Prostate gland (tissue), 2 donors: ENCODE results near the gene CORO7. TPM values are rescaled to one million over a fixed set of nuclear protein-coding genes. Genes with fewer than 3 reads are reported as not detected.

ENCODE experiments used
- DNase-seq: peaks from one replicate; pipeline ENCODE4 v3.0.0-alpha.2; 2019; ENCODE audit warnings: low spot score
- H3K27ac ChIP-seq, 2 donors: fragments of 200-600 bp; sonication (generic); 2 replicates each; pipeline ENCODE4 v1.5.1; 2017 to 2019
- H3K27me3 ChIP-seq: fragments of 200-600 bp; sonication (generic); replicated peaks from 2 replicates; pipeline ENCODE4 v1.5.1; 2019; ENCODE audit not compliant: insufficient read depth
- H3K36me3 ChIP-seq, 2 donors: fragments of 200-600 bp; sonication (generic); 1 replicate in 1 of 2; 2 replicates in 1 of 2; pipeline versions ENCODE4 v1.5.1 to v1.8.1; 2017 to 2019
- H3K4me1 ChIP-seq: fragments of 200-600 bp; sonication (generic); replicated peaks from 2 replicates; pipeline ENCODE4 v1.5.1; 2019
- H3K4me3 ChIP-seq, 2 donors: fragments of 200-600 bp; sonication (generic); 2 replicates each; pipeline ENCODE4 v1.5.1; 2017 to 2019
- H3K9me3 ChIP-seq: fragments of 200-600 bp; sonication (generic); 2 replicates; pipeline ENCODE4 v1.5.1; 2017
- POLR2A ChIP-seq: fragments of 450-650 bp; IDR thresholded peaks from one replicate; pipeline ENCODE4 v1.6.1; 2016; ENCODE audit warnings: antibody characterized with exemption, mild to moderate bottlenecking
- POLR2AphosphoS5 ChIP-seq: sonication (generic); formaldehyde crosslinking; IDR thresholded peaks from one replicate; pipeline ENCODE4 v1.6.1; 2017; ENCODE audit warnings: antibody characterized with exemption
- whole genome bisulfite sequencing: methylation state at CpG from one replicate; pipeline ENCODE4 v1.1.5; 2018; 5-methylcytosine and 5-hydroxymethylcytosine counted together
- intact Hi-C: fragments of 100-400 bp; cut with DNase I; formaldehyde crosslinking; loops from one replicate; pipeline ENCODE4 v1.14.2; 2022
- total RNA-seq, 2 donors: library from RNA; depleted of rRNA; stranded (reverse); fragments of >200 nt; gene quantifications; one replicate each; pipeline ENCODE4 v1.1.0, GENCODE V29; 2016
- TF ChIP-seq, protein P1 (sequence below), 4 experiments: fragments of 200-600 bp in 2 of 4; fragments of 450-650 bp in 2 of 4; sonication (generic) in 2 of 4; IDR thresholded peaks; 1 replicate in 3 of 4; 2 replicates in 1 of 4; pipeline ENCODE4 v1.5.1; 2016 to 2019; ENCODE audit warnings: antibody characterized with exemption in 4 of 4, mild to moderate bottlenecking in 2 of 4, moderate library complexity in 2 of 4

Gene CORO7
- total RNA-seq, 2 donors from 2014 or later, result 24.1 to 122 TPM

DNA sequence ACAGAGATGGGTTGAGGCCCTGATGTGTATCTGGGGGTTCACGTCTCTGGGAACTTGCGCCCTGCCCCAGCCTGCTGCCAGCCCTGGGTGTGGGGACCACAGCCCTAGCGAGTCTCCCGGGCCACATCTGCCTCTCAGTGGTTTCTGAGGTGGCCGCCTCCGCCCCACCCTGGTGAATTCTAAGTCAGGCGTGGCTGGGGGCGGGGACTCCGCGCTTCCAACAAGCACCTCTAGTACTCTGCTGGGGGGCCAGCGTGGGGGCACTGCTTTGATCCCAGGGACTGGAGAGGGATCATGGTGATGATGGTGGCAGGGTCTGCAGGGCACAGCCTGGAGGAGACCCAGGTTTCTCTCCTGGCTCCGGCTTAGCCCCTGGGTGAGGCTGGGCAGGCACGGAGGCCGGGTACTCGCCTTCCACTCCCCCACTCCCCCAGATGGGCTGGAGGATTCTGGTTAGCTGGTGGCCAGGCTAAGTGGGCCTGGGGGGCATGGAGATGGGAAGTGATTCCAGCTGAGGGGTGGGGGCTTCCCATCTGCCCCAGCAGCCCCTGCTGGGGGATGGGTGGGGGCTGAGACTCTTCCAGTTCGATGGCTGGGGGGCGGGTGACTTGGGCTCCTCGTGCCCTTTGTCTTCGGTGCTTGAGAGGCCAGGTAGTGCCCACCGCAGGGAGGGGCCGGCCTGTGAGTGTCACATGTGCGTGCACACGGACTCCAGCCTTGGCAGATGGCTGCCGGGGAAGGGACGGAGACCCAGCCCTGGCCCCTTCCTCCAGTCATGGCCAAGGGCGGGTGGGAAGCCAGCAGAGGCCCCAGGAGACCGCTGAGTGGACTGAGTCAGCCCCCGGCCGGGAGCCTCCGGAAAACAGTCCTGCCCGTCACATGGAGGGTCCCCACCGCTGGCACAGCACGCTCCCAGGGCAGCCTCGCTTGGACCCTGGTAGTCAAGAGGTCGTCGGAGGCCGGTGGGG, 96.7 kb downstream of the CORO7 start:
- no peak overlapping the region for H3K4me3 ChIP-seq
- peaks cover 16% of the 10 kb centered on the region for H3K4me1 ChIP-seq
- TF ChIP-seq, protein P1, sequence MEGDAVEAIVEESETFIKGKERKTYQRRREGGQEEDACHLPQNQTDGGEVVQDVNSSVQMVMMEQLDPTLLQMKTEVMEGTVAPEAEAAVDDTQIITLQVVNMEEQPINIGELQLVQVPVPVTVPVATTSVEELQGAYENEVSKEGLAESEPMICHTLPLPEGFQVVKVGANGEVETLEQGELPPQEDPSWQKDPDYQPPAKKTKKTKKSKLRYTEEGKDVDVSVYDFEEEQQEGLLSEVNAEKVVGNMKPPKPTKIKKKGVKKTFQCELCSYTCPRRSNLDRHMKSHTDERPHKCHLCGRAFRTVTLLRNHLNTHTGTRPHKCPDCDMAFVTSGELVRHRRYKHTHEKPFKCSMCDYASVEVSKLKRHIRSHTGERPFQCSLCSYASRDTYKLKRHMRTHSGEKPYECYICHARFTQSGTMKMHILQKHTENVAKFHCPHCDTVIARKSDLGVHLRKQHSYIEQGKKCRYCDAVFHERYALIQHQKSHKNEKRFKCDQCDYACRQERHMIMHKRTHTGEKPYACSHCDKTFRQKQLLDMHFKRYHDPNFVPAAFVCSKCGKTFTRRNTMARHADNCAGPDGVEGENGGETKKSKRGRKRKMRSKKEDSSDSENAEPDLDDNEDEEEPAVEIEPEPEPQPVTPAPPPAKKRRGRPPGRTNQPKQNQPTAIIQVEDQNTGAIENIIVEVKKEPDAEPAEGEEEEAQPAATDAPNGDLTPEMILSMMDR (IDR thresholded peaks at IDR 0.05), result no peak
- TF ChIP-seq POLR2AphosphoS5, result no peak
- TF ChIP-seq POLR2A, result no peak
- H3K36me3 ChIP-seq, result no peaks in the 10 kb centered on the region
- no peak for DNase-seq
- no peaks in the 10 kb centered on the region for H3K27me3 ChIP-seq
- 36% methylated on average over 33 of the region's 37 CpGs for WGBS
- intact Hi-C loops, result loop anchor here (5.0 kb wide), 1 partner anchor 47 kb away; the partner anchor contains the start of gene TFAP4
- peak overlapping the region; percentile 81 to 86 for H3K27ac ChIP-seq
- H3K9me3 ChIP-seq, result no peaks in the 10 kb centered on the region

DNA sequence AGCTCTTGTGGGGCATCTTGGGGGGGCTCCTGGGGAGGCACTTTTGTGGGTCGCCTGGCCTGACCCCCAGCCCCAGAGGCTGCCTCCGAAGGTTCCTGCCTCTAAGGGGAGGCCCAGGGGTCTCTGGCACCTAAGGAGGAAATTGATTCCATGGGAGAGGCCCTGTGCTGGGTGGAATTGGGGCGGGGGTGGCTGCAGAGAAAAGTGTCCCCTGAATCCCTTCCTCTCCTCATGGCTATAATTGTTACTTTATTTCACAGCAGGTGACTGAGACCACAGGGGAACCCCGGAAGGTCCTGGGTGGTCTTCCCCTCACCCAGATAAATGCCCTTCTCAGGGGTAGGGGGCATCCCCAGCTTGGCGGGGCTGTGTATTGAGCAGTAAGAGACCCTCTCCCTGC, 97.4 kb downstream of the CORO7 start:
- Histone ChIP-seq H3K9me3 (no peaks in the 10 kb centered on the region), H3K27ac (peak overlapping the region; percentile 81 to 86), H3K4me3 (no peak overlapping the region), H3K27me3 (no peaks in the 10 kb centered on the region), H3K4me1 (peaks cover 16% of the 10 kb centered on the region), H3K36me3 (no peaks in the 10 kb centered on the region)
- no peak for DNase-seq
- TF ChIP-seq, protein P1 (IDR thresholded peaks at IDR 0.05), result no peak
- no peak for TF ChIP-seq POLR2AphosphoS5
- WGBS, result 74% methylated on average over 5 of the region's 5 CpGs
- intact Hi-C loops, result loop anchor here (5.0 kb wide), 1 partner anchor 47 kb away; the partner anchor contains the start of gene TFAP4

DNA sequence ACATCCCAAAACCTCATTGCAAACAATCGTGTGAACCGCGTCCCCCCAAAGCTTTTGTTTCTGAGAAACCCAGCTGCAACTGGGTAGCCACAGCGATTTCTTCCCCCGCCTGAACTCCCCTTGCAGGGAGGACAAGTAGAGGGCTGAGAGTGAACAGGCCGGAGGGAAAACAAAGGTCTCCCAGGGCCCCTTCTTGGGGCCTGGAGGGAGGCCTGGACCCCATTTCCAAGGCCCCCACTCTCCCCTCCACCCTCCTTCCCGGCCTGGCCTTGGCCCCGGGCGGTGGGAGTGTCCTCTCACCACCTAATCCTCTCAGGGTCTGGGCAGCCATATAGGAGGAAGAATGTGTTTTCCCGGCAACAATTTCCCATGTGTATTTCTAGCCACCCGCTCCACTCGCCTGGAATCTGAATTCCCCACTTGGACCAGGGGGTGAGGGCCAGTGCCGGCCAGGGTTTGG, 97.9 kb downstream of the CORO7 start:
- WGBS, result 60% methylated on average over 13 of the region's 13 CpGs

DNA sequence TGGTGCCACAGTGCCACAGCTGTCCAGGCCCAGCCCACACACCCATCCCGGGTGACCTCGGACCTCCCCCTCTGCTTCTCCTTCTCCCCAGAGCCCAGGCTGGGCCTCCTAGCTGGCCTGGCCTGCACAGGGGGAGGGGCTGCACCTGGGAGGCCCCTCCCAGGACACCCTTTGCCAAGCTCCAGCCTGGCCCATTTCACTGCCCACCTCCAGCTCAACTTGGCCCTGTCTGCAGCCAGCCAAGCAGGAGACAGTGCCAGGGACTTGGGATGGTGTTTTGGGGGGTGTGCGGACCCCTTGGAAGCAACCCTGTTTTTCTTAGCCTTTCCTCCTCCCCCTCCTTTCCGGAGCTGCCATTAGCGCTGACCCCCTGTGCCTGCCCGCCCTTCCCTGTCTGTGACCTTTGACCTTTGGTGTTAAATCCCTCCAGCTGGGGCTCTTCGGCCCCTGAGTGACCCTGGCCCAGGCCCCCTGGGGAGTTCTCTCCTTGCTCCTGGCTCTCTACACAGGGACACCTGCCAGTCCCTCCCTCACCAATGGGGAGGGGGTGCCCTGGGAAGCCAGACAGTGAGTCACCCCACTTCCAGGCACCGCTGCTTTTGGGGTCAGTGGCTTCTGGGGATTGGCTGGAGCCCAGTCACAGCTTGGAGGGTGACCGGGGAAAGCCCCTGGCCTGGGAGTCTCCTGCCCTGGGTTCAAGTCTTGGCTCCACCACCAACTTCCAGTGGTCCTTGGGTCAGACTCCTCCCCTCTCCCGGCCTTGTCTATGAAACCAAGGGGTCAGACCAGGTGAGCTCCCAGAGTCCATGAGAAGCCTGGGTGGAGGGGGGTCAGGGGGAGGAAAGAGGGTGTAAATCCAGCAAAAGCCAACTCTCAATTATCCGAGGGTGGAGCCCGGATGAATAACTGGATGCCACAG, 98.6 kb downstream of the CORO7 start:
- no peak for DNase-seq
- peak overlapping the region; percentile 81 to 86 for H3K27ac ChIP-seq
- H3K9me3 ChIP-seq, result no peaks in the 10 kb centered on the region
- no peaks in the 10 kb centered on the region for H3K36me3 ChIP-seq
- peaks cover 11% of the 10 kb centered on the region for H3K4me1 ChIP-seq
- intact Hi-C loops, result loop anchor here (5.0 kb wide), 1 partner anchor 45 kb away; the partner anchor contains the start of gene TFAP4
- H3K27me3 ChIP-seq, result no peaks in the 10 kb centered on the region
- TF ChIP-seq POLR2AphosphoS5, result no peak
- TF ChIP-seq, protein P1 (IDR thresholded peaks at IDR 0.05), result no peak
- TF ChIP-seq POLR2A, result no peak
- 37% methylated on average over 12 of the region's 12 CpGs for WGBS
- H3K4me3 ChIP-seq, result peak overlapping the region; percentile 53 to 63

More for the DNA sequence above, 97.9 kb downstream of the CORO7 start:
- peaks cover 11% of the 10 kb centered on the region for H3K4me1 ChIP-seq
- no peaks in the 10 kb centered on the region for H3K9me3 ChIP-seq
- DNase-seq, result no peak
- H3K27me3 ChIP-seq, result no peaks in the 10 kb centered on the region
- intact Hi-C loops, result loop anchor here (5.0 kb wide), 1 partner anchor 46 kb away; the partner anchor contains the start of gene TFAP4
- H3K27ac ChIP-seq, result peak overlapping the region; percentile 81 to 86
- no peak for TF ChIP-seq POLR2A
- no peaks in the 10 kb centered on the region for H3K36me3 ChIP-seq
- H3K4me3 ChIP-seq, result no peak overlapping the region
